Measurements from ENCODE around the gene ACCS. TPM values are rescaled to one million over a fixed set of nuclear protein-coding genes. Genes with fewer than 3 reads are reported as not detected.

Gene ACCS
- polyA plus RNA-seq, 1 donor from 2014 or later = not detected

DNA sequence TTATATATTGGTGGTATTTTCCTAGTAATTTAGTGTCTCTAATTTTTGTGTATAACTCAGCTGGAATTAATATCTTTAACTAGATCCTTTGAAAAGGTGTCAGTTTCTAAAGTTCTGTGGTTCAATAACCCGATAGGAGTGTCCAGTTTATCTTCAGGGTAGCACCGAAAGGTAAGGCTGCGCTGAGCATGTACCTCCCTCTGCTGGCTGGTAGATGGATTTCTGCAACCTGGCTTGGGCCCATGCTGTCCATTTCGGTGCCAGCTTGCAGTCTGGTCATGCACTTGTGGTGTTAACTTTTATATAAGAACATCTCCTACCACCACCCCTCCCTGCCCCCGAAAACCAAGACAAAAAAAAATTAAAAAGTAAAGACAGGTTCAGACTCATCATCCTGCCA is 54.1 kb downstream of the ACCS start:
- Histone ChIP-seq H3K9ac (ENCODE audit: low read length) (no peak overlapping the region), H3K36me3 (ENCODE audit: insufficient read depth, low read length) (peaks cover 3% of the 10 kb centered on the region), H3K27me3 (ENCODE audit: insufficient read depth, low read depth, low read length) (no peaks in the 10 kb centered on the region), H3F3A (ENCODE audit: insufficient read depth, low read length, poor library complexity, severe bottlenecking) (no peaks in the 10 kb centered on the region), H3K9me2 (ENCODE audit: insufficient read depth, low read length) (no peaks in the 10 kb centered on the region), H3K4me2 (ENCODE audit: low read length) (no peak overlapping the region), H2AFZ (ENCODE audit: low read depth, low read length) (no peak overlapping the region), H3K4me3 (ENCODE audit: low read length) (no peak overlapping the region), H3K9me3 (ENCODE audit: low read length) (no peaks in the 10 kb centered on the region), H4K20me1 (ENCODE audit: insufficient read depth) (no peaks in the 10 kb centered on the region), H3K27ac (ENCODE audit: low read length) (no peak overlapping the region), H3K79me2 (replicated peaks; ENCODE audit: insufficient read depth, low read length) (no peaks in the 10 kb centered on the region)
- TF ChIP-seq POLR2AphosphoS5 (IDR thresholded peaks at IDR 0.05) = no peak
- no peak for TF ChIP-seq SMC3 (conservative IDR thresholded peaks at IDR 0.05; ENCODE audit: poor library complexity)
- TF ChIP-seq, protein P1, sequence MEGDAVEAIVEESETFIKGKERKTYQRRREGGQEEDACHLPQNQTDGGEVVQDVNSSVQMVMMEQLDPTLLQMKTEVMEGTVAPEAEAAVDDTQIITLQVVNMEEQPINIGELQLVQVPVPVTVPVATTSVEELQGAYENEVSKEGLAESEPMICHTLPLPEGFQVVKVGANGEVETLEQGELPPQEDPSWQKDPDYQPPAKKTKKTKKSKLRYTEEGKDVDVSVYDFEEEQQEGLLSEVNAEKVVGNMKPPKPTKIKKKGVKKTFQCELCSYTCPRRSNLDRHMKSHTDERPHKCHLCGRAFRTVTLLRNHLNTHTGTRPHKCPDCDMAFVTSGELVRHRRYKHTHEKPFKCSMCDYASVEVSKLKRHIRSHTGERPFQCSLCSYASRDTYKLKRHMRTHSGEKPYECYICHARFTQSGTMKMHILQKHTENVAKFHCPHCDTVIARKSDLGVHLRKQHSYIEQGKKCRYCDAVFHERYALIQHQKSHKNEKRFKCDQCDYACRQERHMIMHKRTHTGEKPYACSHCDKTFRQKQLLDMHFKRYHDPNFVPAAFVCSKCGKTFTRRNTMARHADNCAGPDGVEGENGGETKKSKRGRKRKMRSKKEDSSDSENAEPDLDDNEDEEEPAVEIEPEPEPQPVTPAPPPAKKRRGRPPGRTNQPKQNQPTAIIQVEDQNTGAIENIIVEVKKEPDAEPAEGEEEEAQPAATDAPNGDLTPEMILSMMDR (IDR thresholded peaks at IDR 0.05; ENCODE audit: poor library complexity, severe bottlenecking) = no peak
- TF ChIP-seq MXI1 (conservative IDR thresholded peaks at IDR 0.05; ENCODE audit: poor library complexity, severe bottlenecking) = no peak
- no peak for TF ChIP-seq RAD21 (conservative IDR thresholded peaks at IDR 0.05)
- no peak for TF ChIP-seq TAF1 (IDR thresholded peaks at IDR 0.05; ENCODE audit: low read depth)
- no peak for TF ChIP-seq EP300 (conservative IDR thresholded peaks at IDR 0.05; ENCODE audit: poor library complexity, severe bottlenecking)
- TF ChIP-seq EZH2 (IDR thresholded peaks at IDR 0.05; ENCODE audit: borderline replicate concordance, insufficient read depth, low read length, poor library complexity, severe bottlenecking) = no peak
- TF ChIP-seq, protein P2, sequence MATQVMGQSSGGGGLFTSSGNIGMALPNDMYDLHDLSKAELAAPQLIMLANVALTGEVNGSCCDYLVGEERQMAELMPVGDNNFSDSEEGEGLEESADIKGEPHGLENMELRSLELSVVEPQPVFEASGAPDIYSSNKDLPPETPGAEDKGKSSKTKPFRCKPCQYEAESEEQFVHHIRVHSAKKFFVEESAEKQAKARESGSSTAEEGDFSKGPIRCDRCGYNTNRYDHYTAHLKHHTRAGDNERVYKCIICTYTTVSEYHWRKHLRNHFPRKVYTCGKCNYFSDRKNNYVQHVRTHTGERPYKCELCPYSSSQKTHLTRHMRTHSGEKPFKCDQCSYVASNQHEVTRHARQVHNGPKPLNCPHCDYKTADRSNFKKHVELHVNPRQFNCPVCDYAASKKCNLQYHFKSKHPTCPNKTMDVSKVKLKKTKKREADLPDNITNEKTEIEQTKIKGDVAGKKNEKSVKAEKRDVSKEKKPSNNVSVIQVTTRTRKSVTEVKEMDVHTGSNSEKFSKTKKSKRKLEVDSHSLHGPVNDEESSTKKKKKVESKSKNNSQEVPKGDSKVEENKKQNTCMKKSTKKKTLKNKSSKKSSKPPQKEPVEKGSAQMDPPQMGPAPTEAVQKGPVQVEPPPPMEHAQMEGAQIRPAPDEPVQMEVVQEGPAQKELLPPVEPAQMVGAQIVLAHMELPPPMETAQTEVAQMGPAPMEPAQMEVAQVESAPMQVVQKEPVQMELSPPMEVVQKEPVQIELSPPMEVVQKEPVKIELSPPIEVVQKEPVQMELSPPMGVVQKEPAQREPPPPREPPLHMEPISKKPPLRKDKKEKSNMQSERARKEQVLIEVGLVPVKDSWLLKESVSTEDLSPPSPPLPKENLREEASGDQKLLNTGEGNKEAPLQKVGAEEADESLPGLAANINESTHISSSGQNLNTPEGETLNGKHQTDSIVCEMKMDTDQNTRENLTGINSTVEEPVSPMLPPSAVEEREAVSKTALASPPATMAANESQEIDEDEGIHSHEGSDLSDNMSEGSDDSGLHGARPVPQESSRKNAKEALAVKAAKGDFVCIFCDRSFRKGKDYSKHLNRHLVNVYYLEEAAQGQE (IDR thresholded peaks at IDR 0.05; ENCODE audit: borderline replicate concordance) = no peak

DNA sequence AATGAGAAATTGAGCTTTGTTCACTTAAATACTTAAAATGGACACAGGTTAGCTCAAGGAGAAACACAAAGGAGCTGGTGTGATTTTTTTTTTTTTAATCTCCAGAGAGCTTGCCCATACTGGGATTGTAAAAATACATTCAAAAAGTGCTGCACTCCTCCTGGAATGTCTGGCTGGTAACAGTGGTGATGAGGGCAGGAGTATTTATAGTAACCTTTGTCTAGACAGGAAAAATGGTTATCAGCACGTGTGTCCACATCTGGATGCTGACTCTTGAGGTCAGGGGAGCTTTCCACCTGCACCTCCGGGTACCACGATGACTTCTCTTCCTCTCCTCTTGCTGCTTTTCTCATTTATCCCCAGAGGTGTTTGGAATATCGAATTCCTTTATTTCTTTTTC is 59.5 kb downstream of the ACCS start:
- no peak overlapping the region for H3K27ac ChIP-seq (ENCODE audit: low read length)
- H3K27me3 ChIP-seq (ENCODE audit: insufficient read depth, low read depth, low read length) = no peaks in the 10 kb centered on the region
- TF ChIP-seq EP300 (conservative IDR thresholded peaks at IDR 0.05; ENCODE audit: poor library complexity, severe bottlenecking) (no peak), SMC3 (conservative IDR thresholded peaks at IDR 0.05; ENCODE audit: poor library complexity) (no peak), RAD21 (conservative IDR thresholded peaks at IDR 0.05) (no peak), EZH2 (IDR thresholded peaks at IDR 0.05; ENCODE audit: borderline replicate concordance, insufficient read depth, low read length, poor library complexity, severe bottlenecking) (no peak), MXI1 (conservative IDR thresholded peaks at IDR 0.05; ENCODE audit: poor library complexity, severe bottlenecking) (no peak)
- TF ChIP-seq, protein P2 (IDR thresholded peaks at IDR 0.05; ENCODE audit: borderline replicate concordance) = no peak
- H3K4me3 ChIP-seq (ENCODE audit: low read length) = no peak overlapping the region
- H3K9me3 ChIP-seq (ENCODE audit: low read length) = no peaks in the 10 kb centered on the region
- H4K20me1 ChIP-seq (ENCODE audit: insufficient read depth) = no peaks in the 10 kb centered on the region
- H2AFZ ChIP-seq (ENCODE audit: low read depth, low read length) = no peak overlapping the region
- H3K36me3 ChIP-seq (ENCODE audit: insufficient read depth, low read length) = peaks cover 6% of the 10 kb centered on the region
- H3F3A ChIP-seq (ENCODE audit: insufficient read depth, low read length, poor library complexity, severe bottlenecking) = no peaks in the 10 kb centered on the region
- H3K9ac ChIP-seq (ENCODE audit: low read length) = no peak overlapping the region
- H3K9me2 ChIP-seq (ENCODE audit: insufficient read depth, low read length) = no peaks in the 10 kb centered on the region
- no peaks in the 10 kb centered on the region for H3K79me2 ChIP-seq (replicated peaks; ENCODE audit: insufficient read depth, low read length)
- H3K4me2 ChIP-seq (ENCODE audit: low read length) = no peak overlapping the region

Measured in neural cell (in vitro differentiated cells).